Osteocyte (in vitro differentiated cells): Measurements from ENCODE around the gene TMEM176B. TPM values are rescaled to one million over a fixed set of nuclear protein-coding genes. Genes with fewer than 3 reads are reported as not detected.
A peak's percentile ranks its signal among the peaks of the same experiment; 100 is the strongest.

Source experiments
- DNase-seq: peaks from one replicate; pipeline ENCODE4 v3.0.0; 2021; ENCODE audit warnings: mixed read lengths; ENCODE audit not compliant: unreplicated experiment; ENCODE audit errors: extremely low spot score
- H3K27ac Mint-ChIP-seq: one replicate; pipeline ENCODE4 v1.8.0; 2021; ENCODE audit warnings: mild to moderate bottlenecking, mixed read lengths; ENCODE audit not compliant: unreplicated experiment
- H3K27me3 Mint-ChIP-seq: one replicate; pipeline ENCODE4 v1.8.0; 2021; ENCODE audit warnings: mixed read lengths; ENCODE audit not compliant: unreplicated experiment
- H3K36me3 Mint-ChIP-seq: one replicate; pipeline ENCODE4 v1.8.0; 2021; ENCODE audit warnings: mixed read lengths; ENCODE audit not compliant: unreplicated experiment
- H3K4me1 Mint-ChIP-seq: one replicate; pipeline ENCODE4 v1.8.0; 2021; ENCODE audit warnings: mixed read lengths; ENCODE audit not compliant: unreplicated experiment
- H3K4me3 Mint-ChIP-seq: one replicate; pipeline ENCODE4 v1.8.0; 2021; ENCODE audit warnings: mild to moderate bottlenecking, moderate library complexity, mixed read lengths; ENCODE audit not compliant: unreplicated experiment
- H3K9me3 Mint-ChIP-seq: one replicate; pipeline ENCODE4 v1.8.0; 2021; ENCODE audit warnings: mixed read lengths; ENCODE audit not compliant: unreplicated experiment
- total RNA-seq: library from RNA; stranded (reverse); gene quantifications from 2 replicates; pipeline ENCODE4 v1.2.1, GENCODE V29; 2021
- TF ChIP-seq, protein P1 (sequence below): fragments of 200-600 bp; sonication (generic); IDR thresholded peaks from 2 replicates; pipeline ENCODE4 v1.5.0; 2021; ENCODE audit warnings: antibody characterized with exemption, mild to moderate bottlenecking, moderate library complexity

TMEM176B gene
- total RNA-seq, 1 donor from 2014 or later = not detected

DNA sequence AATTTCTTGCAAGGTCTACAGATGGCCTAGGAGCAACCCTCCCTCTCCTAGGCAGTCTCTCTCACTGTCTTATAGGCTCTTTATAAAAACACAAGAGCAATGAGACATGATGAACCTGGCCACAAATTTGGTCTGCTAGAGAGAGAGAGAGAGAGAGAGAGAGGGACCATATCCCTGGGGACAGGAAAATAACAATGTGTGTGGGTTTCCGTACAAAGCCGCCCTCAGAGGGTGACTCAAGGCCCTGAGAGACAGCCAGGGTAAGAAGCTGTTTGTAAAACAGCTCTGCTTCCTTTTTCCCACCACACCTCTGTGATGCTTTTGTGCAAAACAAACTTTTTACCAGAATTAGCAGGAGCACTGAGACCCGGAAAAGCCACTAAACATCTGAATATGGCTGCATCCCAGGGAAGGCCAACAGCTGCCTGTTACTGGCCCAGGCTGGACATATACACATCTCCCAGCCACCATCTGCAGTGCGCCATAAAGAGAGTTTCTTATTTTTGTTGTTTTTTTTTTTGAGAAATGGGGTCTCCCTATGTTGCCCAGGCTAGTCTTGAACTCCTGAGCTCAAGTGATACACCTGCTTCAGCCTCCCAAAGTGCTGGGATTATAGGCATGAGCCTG lies 44.6 kb downstream of the TMEM176B start:
- Mint-ChIP-seq H3K27ac (no peak overlapping the region), H3K36me3 (no peaks in the 10 kb centered on the region), H3K9me3 (no peaks in the 10 kb centered on the region), H3K4me1 (no peaks in the 10 kb centered on the region), H3K27me3 (no peaks in the 10 kb centered on the region), H3K4me3 (no peak overlapping the region)
- TF ChIP-seq, protein P1, sequence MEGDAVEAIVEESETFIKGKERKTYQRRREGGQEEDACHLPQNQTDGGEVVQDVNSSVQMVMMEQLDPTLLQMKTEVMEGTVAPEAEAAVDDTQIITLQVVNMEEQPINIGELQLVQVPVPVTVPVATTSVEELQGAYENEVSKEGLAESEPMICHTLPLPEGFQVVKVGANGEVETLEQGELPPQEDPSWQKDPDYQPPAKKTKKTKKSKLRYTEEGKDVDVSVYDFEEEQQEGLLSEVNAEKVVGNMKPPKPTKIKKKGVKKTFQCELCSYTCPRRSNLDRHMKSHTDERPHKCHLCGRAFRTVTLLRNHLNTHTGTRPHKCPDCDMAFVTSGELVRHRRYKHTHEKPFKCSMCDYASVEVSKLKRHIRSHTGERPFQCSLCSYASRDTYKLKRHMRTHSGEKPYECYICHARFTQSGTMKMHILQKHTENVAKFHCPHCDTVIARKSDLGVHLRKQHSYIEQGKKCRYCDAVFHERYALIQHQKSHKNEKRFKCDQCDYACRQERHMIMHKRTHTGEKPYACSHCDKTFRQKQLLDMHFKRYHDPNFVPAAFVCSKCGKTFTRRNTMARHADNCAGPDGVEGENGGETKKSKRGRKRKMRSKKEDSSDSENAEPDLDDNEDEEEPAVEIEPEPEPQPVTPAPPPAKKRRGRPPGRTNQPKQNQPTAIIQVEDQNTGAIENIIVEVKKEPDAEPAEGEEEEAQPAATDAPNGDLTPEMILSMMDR = no peak
- no peak for DNase-seq

DNA sequence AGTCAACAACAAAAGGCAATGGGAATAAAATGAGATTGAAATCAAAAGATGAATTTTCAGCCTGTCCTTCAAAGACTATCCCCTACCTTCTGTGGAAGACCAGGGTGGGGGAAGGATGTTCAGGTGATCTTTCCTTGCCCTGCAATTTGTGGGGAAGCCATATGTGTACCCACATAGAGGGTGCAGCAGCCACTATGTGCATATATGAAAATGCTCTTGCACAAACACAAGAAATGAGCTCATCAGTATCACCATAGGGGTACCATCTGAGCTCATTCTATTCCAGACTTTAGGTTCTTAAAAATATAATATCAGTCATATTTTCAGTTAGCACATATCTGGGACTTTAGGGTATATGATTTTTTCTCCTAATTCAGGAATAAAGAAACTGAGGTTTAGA lies 45.2 kb downstream of the TMEM176B start:
- Mint-ChIP-seq H3K4me3 (no peak overlapping the region), H3K36me3 (no peaks in the 10 kb centered on the region), H3K4me1 (no peaks in the 10 kb centered on the region), H3K27me3 (no peaks in the 10 kb centered on the region), H3K9me3 (no peaks in the 10 kb centered on the region), H3K27ac (no peak overlapping the region)
- no peak for DNase-seq
- TF ChIP-seq, protein P1 = no peak

DNA sequence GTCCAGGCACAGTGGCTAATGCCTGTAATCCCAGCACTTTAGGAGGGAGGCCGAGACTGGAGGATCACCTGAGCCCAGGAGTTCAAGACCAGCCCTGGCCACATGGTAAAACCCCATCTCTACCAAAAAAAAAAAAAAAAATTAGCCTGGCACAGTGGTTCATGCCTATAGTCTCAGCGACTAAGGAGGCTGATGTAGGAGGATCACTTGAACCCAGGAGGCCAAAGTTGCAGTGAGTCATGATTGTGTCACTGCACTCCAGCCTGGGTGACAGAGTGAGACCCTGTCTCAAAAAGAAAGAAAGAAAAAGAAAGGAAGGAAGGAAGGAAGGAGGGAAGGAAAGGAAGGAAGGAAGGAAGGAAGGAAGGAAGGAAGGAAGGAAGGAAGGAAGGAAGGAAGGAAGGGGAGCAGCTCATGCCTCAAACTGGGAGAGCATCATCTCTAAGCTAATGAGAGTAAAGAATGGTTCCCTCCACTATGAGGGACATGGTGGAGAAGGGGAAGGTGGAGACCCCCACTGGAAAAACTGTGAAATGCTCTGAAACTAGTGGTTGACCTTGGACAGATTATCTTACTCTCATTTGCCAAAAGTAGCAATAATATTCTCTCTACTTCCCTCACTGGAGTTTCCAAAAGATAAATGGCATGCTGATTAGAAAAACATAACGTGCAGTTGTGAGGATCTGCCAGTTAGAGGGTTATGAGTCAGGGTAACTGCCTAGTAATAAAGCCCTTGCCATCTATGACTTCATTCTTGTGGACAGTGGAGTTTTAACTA lies 46.1 kb downstream of the TMEM176B start:
- no peaks in the 10 kb centered on the region for H3K9me3 Mint-ChIP-seq
- DNase-seq = no peak
- no peak overlapping the region for H3K4me3 Mint-ChIP-seq
- H3K27me3 Mint-ChIP-seq = no peaks in the 10 kb centered on the region
- no peaks in the 10 kb centered on the region for H3K36me3 Mint-ChIP-seq
- TF ChIP-seq, protein P1 = peak; percentile 20
- no peaks in the 10 kb centered on the region for H3K4me1 Mint-ChIP-seq
- no peak overlapping the region for H3K27ac Mint-ChIP-seq

DNA sequence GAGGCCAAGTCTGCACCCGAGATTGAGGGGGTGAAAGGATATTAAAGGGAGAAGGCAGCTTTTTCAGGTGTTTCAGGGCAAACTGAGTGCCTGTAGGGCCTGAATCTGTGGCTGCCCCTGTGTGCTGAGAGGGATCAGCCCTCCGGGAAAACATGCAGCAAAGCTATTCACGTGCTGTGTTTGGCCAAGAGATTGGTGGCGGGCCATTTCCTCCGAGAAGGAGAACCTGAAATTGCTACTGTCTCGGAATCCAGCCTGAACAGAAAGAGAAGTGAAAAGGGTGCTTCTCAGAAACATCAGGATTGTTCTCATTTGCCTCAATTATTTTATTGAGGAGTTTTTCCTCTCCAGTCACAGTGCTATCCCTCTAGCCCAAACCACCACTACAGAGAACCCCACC lies 46.9 kb downstream of the TMEM176B start:
- no peak for DNase-seq
- Mint-ChIP-seq H3K4me1 (no peaks in the 10 kb centered on the region), H3K27me3 (no peaks in the 10 kb centered on the region), H3K27ac (no peak overlapping the region), H3K4me3 (no peak overlapping the region), H3K36me3 (no peaks in the 10 kb centered on the region), H3K9me3 (no peaks in the 10 kb centered on the region)
- TF ChIP-seq, protein P1 = no peak

DNA sequence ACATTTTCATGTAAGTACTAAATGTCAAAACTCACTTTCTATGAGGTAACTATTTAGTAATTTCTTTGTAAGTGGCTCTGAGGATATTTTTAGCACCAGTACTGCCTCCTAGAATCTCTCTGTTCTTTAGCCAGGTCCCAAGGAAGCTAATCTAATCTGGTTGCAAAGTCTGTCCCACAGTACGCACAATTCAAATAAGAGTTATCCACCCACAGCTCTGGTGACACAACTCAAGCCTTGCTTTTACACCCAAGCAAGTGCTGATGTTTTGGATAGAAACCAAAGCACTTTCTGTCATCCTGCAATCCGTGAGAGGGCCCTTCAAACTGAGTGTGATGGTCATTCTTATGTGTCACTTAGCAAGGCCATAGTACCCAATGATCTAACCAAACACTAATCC lies 48.5 kb downstream of the TMEM176B start:
- H3K4me1 Mint-ChIP-seq = no peaks in the 10 kb centered on the region
- no peak for DNase-seq

More for the DNA sequence above, 48.5 kb downstream of the TMEM176B start:
- no peaks in the 10 kb centered on the region for H3K36me3 Mint-ChIP-seq
- TF ChIP-seq, protein P1 = no peak
- no peaks in the 10 kb centered on the region for H3K9me3 Mint-ChIP-seq
- no peak overlapping the region for H3K4me3 Mint-ChIP-seq
- no peaks in the 10 kb centered on the region for H3K27me3 Mint-ChIP-seq
- no peak overlapping the region for H3K27ac Mint-ChIP-seq
